ENCODE measurements around the gene UBA52.

- TF ChIP-seq CTCF (IDR thresholded peaks at IDR 0.05; ENCODE audit: low read depth, low read length, poor library complexity, severe bottlenecking) (no peak), EZH2phosphoT487 (IDR thresholded peaks at IDR 0.05; ENCODE audit: borderline replicate concordance, low read length) (no peak)
Measured at GRCh38 chr19:18529782-18530181, 41.9 kb upstream of the UBA52 start.
